H1 (cell line): Measurements from ENCODE around the gene CFAP54. TPM values are rescaled to one million over a fixed set of nuclear protein-coding genes. Genes with fewer than 3 reads are reported as not detected.

ENCODE experiments used
- CTCF ChIA-PET: fragments of 300-600 bp; sonication (Branson Sonifier 250); formaldehyde crosslinking; loops from one replicate; lab custom pipeline; 2021; ENCODE audit not compliant: partially characterized antibody; lab: Charles Lee
- POLR2A ChIA-PET: fragments of 300-600 bp; sonication (Branson Sonifier 250); formaldehyde crosslinking; loops from one replicate; lab custom pipeline; 2021; ENCODE audit warnings: inconsistent platforms; ENCODE audit not compliant: partially characterized antibody; lab: Charles Lee
- DNase-seq, 2 experiments: peaks; one replicate each; pipeline versions ENCODE4 v3.0.0 to v3.0.0-alpha.2; 2010 to 2022; ENCODE audit warnings: low spot score in 2 of 2, low read depth in 1 of 2, mixed read lengths in 1 of 2
- FAIRE-seq: peaks from 2 replicates; lab custom pipeline; 2011; peaks lifted over from hg19 to GRCh38; lab: Jason Lieb, UNC
- H2AFZ ChIP-seq: 2 replicates; pipeline ENCODE4 v1.8.1; 2012; ENCODE audit warnings: low read length, inconsistent platforms
- H2AK5ac ChIP-seq: 2 replicates; pipeline ENCODE4 v1.6.1; 2013; ENCODE audit warnings: low read depth, low read length
- H2BK120ac ChIP-seq: replicated peaks from 2 replicates; pipeline ENCODE3; 2013; ENCODE audit warnings: low read depth, low read length, inconsistent platforms
- H2BK12ac ChIP-seq: 2 replicates; pipeline ENCODE4 v1.6.1; 2013; ENCODE audit warnings: low read depth, low read length
- H2BK15ac ChIP-seq: 2 replicates; pipeline ENCODE4 v1.6.1; 2013; ENCODE audit warnings: low read length
- H2BK20ac ChIP-seq: 2 replicates; pipeline ENCODE4 v1.6.1; 2013; ENCODE audit warnings: low read length
- H2BK5ac ChIP-seq: 2 replicates; pipeline ENCODE4 v1.6.1; 2013; ENCODE audit warnings: low read depth, low read length
- H3K14ac ChIP-seq: 2 replicates; pipeline ENCODE4 v1.6.1; 2013; ENCODE audit warnings: inconsistent platforms; ENCODE audit not compliant: insufficient read length
- H3K18ac ChIP-seq: 2 replicates; pipeline ENCODE4 v1.6.1; 2013; ENCODE audit warnings: low read length; ENCODE audit errors: extremely low read depth
- H3K23ac ChIP-seq: 2 replicates; pipeline ENCODE4 v1.6.1; 2013; ENCODE audit warnings: inconsistent platforms; ENCODE audit not compliant: insufficient read length
- H3K23me2 ChIP-seq: 2 replicates; pipeline ENCODE4 v1.6.1; 2013; ENCODE audit warnings: low read depth, low read length
- H3K27ac ChIP-seq: 2 replicates; pipeline ENCODE4 v1.6.1; 2011; ENCODE audit warnings: low read depth, low read length, inconsistent platforms
- H3K27me3 ChIP-seq, 4 experiments: replicated peaks in 1 of 4; 1 replicate in 1 of 4; 2 replicates in 3 of 4; pipeline versions ENCODE4 v1.6.1 to v1.8.1; 2011 to 2013; ENCODE audit warnings: low read length in 3 of 4, mild to moderate bottlenecking in 3 of 4, inconsistent platforms in 2 of 4, mixed read lengths in 2 of 4, moderate library complexity in 1 of 4; ENCODE audit not compliant: control insufficient read depth in 3 of 4, insufficient read depth in 3 of 4; ENCODE audit errors: extremely low read depth in 1 of 4
- H3K36me3 ChIP-seq, 4 experiments: 2 replicates each; pipeline versions ENCODE4 v1.6.1 to v1.8.1; 2011 to 2013; ENCODE audit warnings: mild to moderate bottlenecking in 4 of 4, low read length in 3 of 4, moderate library complexity in 2 of 4, control low read depth in 1 of 4, inconsistent platforms in 1 of 4; ENCODE audit not compliant: insufficient read depth in 4 of 4, control insufficient read depth in 2 of 4
- H3K4ac ChIP-seq: replicated peaks from 2 replicates; pipeline ENCODE3; 2013; ENCODE audit warnings: low read length, low read depth, mixed read lengths, inconsistent platforms; ENCODE audit not compliant: insufficient read length
- H3K4me1 ChIP-seq, 4 experiments: replicated peaks in 1 of 4; 1 replicate in 1 of 4; 2 replicates in 3 of 4; pipeline versions ENCODE4 v1.6.1 to v1.8.1; 2011 to 2013; ENCODE audit warnings: low read length in 3 of 4, inconsistent platforms in 2 of 4, mixed read lengths in 1 of 4; ENCODE audit not compliant: insufficient read depth in 4 of 4, control insufficient read depth in 3 of 4
- H3K4me2 ChIP-seq, 2 experiments: 2 replicates each; pipeline versions ENCODE4 v1.6.1 to v1.8.1; 2011 to 2013; ENCODE audit warnings: low read depth in 2 of 2, low read length in 2 of 2, control low read depth in 1 of 2, inconsistent platforms in 1 of 2, mild to moderate bottlenecking in 1 of 2; ENCODE audit not compliant: insufficient read depth in 1 of 2
- H3K4me3 ChIP-seq, 4 experiments: fragments of 200-600, 300-600 bp in 1 of 4; sonication (generic), shearing (Covaris generic), sonication (Bioruptor Twin) in 1 of 4; 2 replicates each; pipeline versions ENCODE4 v1.5.1 to v1.8.1; 2011 to 2016; ENCODE audit warnings: low read length in 4 of 4, low read depth in 3 of 4, control low read depth in 2 of 4, inconsistent platforms in 2 of 4, mild to moderate bottlenecking in 2 of 4, mixed read lengths in 1 of 4, moderate library complexity in 1 of 4; ENCODE audit not compliant: insufficient read depth in 2 of 4; ENCODE audit errors: extremely low read depth in 1 of 4
- H3K56ac ChIP-seq: replicated peaks from 2 replicates; pipeline ENCODE3; 2013; ENCODE audit warnings: low read depth, mild to moderate bottlenecking, mixed read lengths, low read length, inconsistent platforms; ENCODE audit not compliant: insufficient read length
- H3K79me1 ChIP-seq: 2 replicates; pipeline ENCODE4 v1.6.1; 2013; ENCODE audit warnings: low read depth, low read length, control low read depth
- H3K79me2 ChIP-seq, 2 experiments: 2 replicates each; pipeline versions ENCODE4 v1.6.1 to v1.8.1; 2012 to 2013; ENCODE audit warnings: low read length in 2 of 2, mild to moderate bottlenecking in 2 of 2, inconsistent platforms in 1 of 2; ENCODE audit not compliant: insufficient read depth in 2 of 2, control insufficient read depth in 1 of 2
- H3K9ac ChIP-seq, 4 experiments: replicated peaks in 1 of 4; 1 replicate in 1 of 4; 2 replicates in 3 of 4; pipeline versions ENCODE4 v1.6.1 to v1.8.1; 2011 to 2013; ENCODE audit warnings: low read depth in 3 of 4, low read length in 3 of 4, control low read depth in 2 of 4, mild to moderate bottlenecking in 2 of 4, moderate library complexity in 2 of 4, inconsistent platforms in 1 of 4; ENCODE audit errors: extremely low read depth in 1 of 4
- H3K9me3 ChIP-seq, 2 experiments: 2 replicates each; pipeline versions ENCODE4 v1.6.1 to v1.8.1; 2012 to 2013; ENCODE audit warnings: mild to moderate bottlenecking in 2 of 2, moderate library complexity in 2 of 2, control low read depth in 1 of 2, inconsistent platforms in 1 of 2, low read depth in 1 of 2, low read length in 1 of 2, mixed read lengths in 1 of 2; ENCODE audit not compliant: insufficient read depth in 2 of 2
- H4K20me1 ChIP-seq, 2 experiments: replicated peaks in 1 of 2; 2 replicates each; pipeline versions ENCODE3 to v1.8.1; 2011 to 2013; ENCODE audit warnings: inconsistent platforms in 2 of 2, low read length in 2 of 2, mild to moderate bottlenecking in 1 of 2; ENCODE audit not compliant: insufficient read depth in 2 of 2, control insufficient read depth in 1 of 2
- H4K5ac ChIP-seq: 2 replicates; pipeline ENCODE4 v1.6.1; 2013; ENCODE audit warnings: low read length, low read depth, mixed read lengths, inconsistent platforms; ENCODE audit not compliant: insufficient read length
- H4K8ac ChIP-seq: 2 replicates; pipeline ENCODE4 v1.8.0; 2013; ENCODE audit warnings: mild to moderate bottlenecking, moderate library complexity, low read length, inconsistent platforms; ENCODE audit not compliant: insufficient read depth; ENCODE audit errors: extremely low read depth
- H4K91ac ChIP-seq: replicated peaks from 2 replicates; pipeline ENCODE3; 2013; ENCODE audit warnings: low read length, mixed read lengths, inconsistent platforms; ENCODE audit not compliant: insufficient read length
- CEBPB ChIP-seq: IDR thresholded peaks from 2 replicates; pipeline ENCODE4 v1.6.1; 2012; ENCODE audit warnings: low read depth, low read length
- MAX ChIP-seq: IDR thresholded peaks from 2 replicates; pipeline ENCODE4 v1.6.1; 2012; ENCODE audit warnings: inconsistent platforms
- SIX5 ChIP-seq: IDR thresholded peaks from 2 replicates; pipeline ENCODE4 v1.6.1; 2011; ENCODE audit warnings: mild to moderate bottlenecking, low read depth, low read length
- USF2 ChIP-seq: IDR thresholded peaks from 2 replicates; pipeline ENCODE4 v1.6.1; 2011; ENCODE audit warnings: low read length, improper control_type of control experiment
- WGBS, 2 experiments: shearing (Covaris generic) in 1 of 2; methylation state at CpG; one replicate each; pipeline versions ENCODE4 v1.1.6 to v1.1.7; 2013 to 2015; ENCODE audit warnings: low lambda C conversion rate in 2 of 2, mixed read lengths in 2 of 2, inconsistent platforms in 1 of 2, low coverage in 1 of 2, missing lambda C conversion rate in 1 of 2; ENCODE audit not compliant: insufficient replicate concordance in 2 of 2, insufficient coverage in 1 of 2, insufficient read length in 1 of 2; ENCODE audit errors: extremely low coverage in 1 of 2, missing lambda C conversion rate in 1 of 2; 5-methylcytosine and 5-hydroxymethylcytosine counted together
- polyA plus RNA-seq, 7 experiments: library from polyadenylated mRNA; depleted of rRNA in 3 of 7; stranded (reverse) in 5 of 7; unstranded in 2 of 7; fragments of >200 nt in 5 of 7; fragments of 200-250 nt in 2 of 7; gene quantifications; 1 replicate in 5 of 7; 2 replicates in 1 of 7; 4 replicates in 1 of 7; pipeline versions ENCODE4 v1.2.1 to v1.2.3, GENCODE V29; 2011 to 2013; ENCODE audit warnings: missing spikeins in 2 of 7, mixed read lengths in 2 of 7
- total RNA-seq: library from RNA; stranded (reverse); fragmentation: NEBNext Ultra II Directional; extraction: Animal tissue kit (Norgen Biotek cat#: 25700); gene quantifications from 2 replicates; pipeline ENCODE4 v1.2.1, GENCODE V29; 2021

CFAP54 gene
- total and polyA plus RNA-seq, 2 of the 8 experiments (the other 6 are each of a cell fraction or from before 2014, with no cell fraction given) = 0.17 to 0.33 TPM

GRCh38 chr12:96743606-96744005 is 254.2 kb downstream of the CFAP54 start:
- no peaks in the 10 kb centered on the region for H3K27me3 ChIP-seq
- no peaks in the 10 kb centered on the region for H3K36me3 ChIP-seq
- no peak overlapping the region for H2BK20ac ChIP-seq
- no peak overlapping the region for H3K14ac ChIP-seq
- H2AFZ ChIP-seq = no peak overlapping the region
- H2BK12ac ChIP-seq = no peak overlapping the region
- TF ChIP-seq MAX = no peak
- TF ChIP-seq USF2 = no peak
- no peak for TF ChIP-seq CEBPB
- no peak for TF ChIP-seq SIX5
- no peak overlapping the region for H3K4me3 ChIP-seq
- H3K79me1 ChIP-seq = no peaks in the 10 kb centered on the region
- ChIA-PET POLR2A (no interaction called here), CTCF (interaction anchor here (0.9 to 1.9 kb wide), 2 partner anchors 11 to 24 kb away, joined by 3 to 4 read pairs; no protein-coding TSS in a partner anchor)
- no peaks in the 10 kb centered on the region for H3K4me1 ChIP-seq
- no peak overlapping the region for H4K5ac ChIP-seq
- no peak overlapping the region for H3K27ac ChIP-seq
- H4K8ac ChIP-seq = no peak overlapping the region
- H4K20me1 ChIP-seq = no peaks in the 10 kb centered on the region
- H3K79me2 ChIP-seq = no peaks in the 10 kb centered on the region
- WGBS, 2 experiments = 85% methylated on average over 4 of the region's 4 CpGs; no CpG with 5 or more reads in 1 of the 2 experiments
- no peak overlapping the region for H3K9ac ChIP-seq
- no peak overlapping the region for H3K4me2 ChIP-seq
- H2BK5ac ChIP-seq = no peak overlapping the region
- H3K9me3 ChIP-seq = no peaks in the 10 kb centered on the region
- no peak overlapping the region for H3K23ac ChIP-seq
- FAIRE-seq = no peak
- H3K18ac ChIP-seq = no peak overlapping the region
- H2BK15ac ChIP-seq = no peak overlapping the region
- DNase-seq = no peak
- H2BK120ac ChIP-seq = no peak overlapping the region
- no peak overlapping the region for H2AK5ac ChIP-seq
- no peak overlapping the region for H4K91ac ChIP-seq
- H3K4ac ChIP-seq = no peak overlapping the region
- no peaks in the 10 kb centered on the region for H3K23me2 ChIP-seq
- no peak overlapping the region for H3K56ac ChIP-seq
